HG02970 (cell line): Measurements from ENCODE around the gene RERE.
"Not testable (repeated sequence)": the region's sequence is repeated elsewhere in the genome, so short reads cannot be mapped to it uniquely, and the experiment has no call there.

Source experiments
- ATAC-seq: cut with Tn5 transposase; IDR thresholded peaks from one replicate; pipeline ENCODE4 v1.9.1; 2021; ENCODE audit warnings: mild to moderate bottlenecking, moderate library complexity, moderate number of reproducible peaks; ENCODE audit not compliant: unreplicated experiment, low FRiP score

Gene RERE

DNA sequence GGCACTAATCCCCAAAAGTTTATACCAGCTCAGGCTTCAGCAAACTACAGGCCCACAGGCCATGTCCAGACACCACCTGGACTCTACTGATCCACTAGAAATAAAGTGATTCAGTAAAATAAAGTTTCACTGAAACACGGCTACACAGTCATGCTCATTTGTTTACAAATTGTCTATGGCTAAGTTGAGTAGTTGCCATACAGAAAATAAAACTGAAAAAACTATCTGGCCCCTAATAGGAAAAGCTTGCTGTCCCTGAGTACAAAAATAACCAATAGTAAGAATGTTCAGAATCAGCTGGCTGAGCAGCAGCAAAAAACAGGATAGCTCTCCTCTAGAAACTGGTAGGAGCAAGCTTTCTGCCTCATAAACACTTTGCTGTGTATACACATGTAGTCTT, 221.5 kb downstream of the RERE start:
- no peak for ATAC-seq

DNA sequence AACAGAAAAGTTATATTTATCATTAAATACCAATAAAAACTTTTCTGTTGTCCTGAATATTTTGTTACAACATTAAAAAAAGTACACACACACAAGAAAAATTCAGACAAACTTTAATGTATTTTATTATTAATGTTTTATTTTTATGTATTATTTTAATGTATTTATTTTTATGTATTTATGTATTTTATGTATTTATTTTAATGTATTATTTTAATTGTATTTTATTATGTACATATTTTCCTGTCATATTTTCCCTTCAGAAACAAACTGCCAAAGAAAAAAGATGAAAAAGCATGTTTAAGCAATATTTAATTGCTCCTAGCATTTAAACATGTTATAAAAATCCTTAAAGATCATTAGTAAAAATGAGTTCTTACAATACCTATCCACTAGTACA, 222.1 kb downstream of the RERE start:
- no peak for ATAC-seq

DNA sequence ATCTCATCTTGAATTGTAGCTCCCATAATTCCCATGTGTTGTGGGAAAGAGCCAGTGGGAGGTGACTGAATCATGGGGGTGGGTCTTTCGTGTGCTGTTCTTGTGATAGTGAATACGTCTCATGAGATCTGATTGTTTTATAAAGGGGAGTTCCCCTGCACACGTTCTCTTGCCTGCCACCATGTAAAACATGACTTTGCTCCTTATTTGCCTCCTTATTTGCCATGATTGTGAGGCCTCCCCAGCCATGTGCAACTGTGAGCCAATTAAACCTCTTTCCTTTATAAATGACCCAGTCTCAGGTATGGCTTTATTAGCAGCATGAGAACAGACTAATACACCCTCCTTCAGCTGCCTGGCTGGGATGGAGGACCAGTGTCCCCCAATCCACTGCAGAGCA, 224.1 kb downstream of the RERE start:
- ATAC-seq: not testable (repeated sequence)

DNA sequence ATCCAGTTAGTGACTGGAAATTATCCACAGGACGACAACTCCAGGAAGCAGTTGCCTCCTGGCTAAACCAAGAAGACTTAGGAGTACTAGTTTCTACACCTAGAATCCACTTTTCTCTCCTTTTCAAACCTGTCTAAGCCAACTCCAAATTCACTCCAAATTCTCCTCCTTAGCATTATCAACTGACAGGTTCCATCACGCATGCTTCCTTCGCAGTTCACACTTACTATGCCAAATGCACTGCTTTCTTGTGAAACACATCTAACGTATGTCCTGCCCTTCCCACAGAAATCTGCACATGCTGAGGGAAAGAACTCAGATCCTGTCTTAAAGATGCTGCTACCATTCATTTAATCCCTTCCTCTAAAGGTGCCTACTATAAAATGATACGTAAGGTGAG, 225.9 kb downstream of the RERE start:
- no peak for ATAC-seq

DNA sequence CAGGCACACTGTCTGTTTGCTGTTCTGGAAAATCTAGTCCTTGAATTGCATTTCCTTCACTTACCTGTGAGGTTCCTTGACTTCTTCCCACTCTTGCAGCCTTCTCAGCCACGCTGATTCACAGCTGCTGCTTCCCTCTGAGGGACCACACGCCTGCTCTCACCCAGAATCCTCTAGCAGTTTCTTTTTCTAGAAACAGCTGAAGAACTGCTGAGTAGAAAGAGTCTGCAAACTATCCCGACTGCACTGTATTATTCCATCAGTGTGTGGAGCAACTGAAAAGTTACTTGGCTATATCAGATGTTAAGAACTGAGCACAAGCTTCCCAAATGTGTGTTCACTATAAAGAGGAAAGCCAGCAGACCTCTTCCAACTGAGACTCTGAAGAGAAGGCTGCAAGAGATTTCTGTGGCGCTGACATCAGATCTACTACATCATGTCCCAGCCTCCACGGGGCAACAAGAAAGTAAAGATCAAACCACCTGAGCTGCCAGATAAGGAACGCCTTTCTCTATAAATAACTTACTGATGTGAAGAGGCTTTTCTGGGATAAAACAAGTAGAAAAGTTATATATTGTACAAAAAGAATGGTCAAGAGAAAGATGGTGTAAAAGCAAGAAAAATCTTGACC, 226.6 kb downstream of the RERE start:
- no peak for ATAC-seq

DNA sequence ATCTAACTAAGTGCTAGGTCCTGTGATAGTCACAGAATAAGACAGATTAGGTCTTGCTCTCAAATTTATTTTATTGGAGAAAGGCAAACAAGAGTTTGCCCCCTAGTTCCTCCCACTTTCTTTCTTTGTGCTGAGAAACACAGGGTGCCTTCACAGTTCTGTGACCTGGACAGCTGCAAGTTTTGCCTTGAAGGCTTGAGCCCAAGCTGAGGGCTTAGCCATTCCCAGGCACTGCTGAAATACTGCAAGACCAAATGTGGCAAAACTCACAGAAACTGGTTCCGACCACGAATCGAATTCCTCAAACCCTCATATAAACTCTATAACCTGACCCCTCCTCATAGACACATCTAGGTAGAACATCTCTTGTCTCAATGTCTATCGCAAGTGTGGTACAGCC, 227.9 kb downstream of the RERE start:
- no peak for ATAC-seq

DNA sequence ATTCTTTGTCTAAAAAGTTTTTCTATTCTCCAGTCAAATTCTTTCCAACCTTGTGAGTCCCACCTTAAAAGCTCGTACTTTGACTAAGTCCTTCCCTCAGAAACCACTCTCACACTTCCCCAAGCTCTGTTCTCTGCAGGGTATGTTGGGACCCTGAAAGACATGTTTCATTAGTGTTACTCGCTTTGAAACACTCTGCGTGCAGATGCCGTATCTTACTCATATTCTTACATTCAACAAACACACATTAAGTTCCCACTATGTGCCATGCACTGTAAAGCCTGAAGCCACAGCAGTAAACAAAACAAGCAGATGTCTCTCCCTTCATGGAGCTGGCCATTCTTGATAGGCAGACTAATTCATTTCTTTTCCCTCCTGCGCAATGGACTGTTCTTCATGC, 229.7 kb downstream of the RERE start:
- no peak for ATAC-seq

DNA sequence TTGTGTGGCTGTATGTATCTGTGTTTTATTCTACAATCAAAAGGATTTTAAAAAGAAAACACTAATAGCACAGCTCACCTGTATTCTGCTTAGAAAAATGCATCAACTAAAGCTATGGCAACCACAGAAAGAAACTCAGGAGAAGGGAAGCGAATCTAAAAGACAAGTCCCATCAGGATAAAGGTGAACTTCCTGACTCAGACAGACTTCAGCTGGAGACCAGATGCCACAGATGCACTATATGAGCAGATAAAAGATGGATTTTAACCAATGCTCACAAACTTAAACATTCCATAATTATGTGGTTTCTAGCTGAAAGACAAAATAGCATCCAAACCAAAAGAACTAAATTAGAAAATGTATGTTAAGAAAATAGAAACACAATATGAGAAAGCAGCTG, 231.0 kb downstream of the RERE start:
- no peak for ATAC-seq

DNA sequence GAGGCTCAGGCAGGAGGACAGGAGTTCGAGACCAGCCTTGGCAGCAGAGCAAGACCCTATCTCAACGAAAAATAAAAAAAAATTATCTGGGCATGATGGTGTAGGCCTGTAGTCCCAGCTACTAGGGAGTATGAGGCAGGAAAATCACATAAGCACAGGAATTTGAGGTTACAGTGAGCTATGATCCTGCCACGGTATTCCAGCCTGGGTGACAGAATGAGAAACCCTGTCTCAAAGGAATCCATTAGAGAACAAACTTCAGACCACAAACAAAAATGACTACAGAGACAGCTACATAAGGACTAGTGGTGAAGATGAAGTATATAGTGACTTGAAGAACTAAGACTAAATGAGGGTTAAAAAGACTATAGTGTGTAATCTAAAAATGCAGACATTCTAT, 233.1 kb downstream of the RERE start:
- ATAC-seq: no peak

DNA sequence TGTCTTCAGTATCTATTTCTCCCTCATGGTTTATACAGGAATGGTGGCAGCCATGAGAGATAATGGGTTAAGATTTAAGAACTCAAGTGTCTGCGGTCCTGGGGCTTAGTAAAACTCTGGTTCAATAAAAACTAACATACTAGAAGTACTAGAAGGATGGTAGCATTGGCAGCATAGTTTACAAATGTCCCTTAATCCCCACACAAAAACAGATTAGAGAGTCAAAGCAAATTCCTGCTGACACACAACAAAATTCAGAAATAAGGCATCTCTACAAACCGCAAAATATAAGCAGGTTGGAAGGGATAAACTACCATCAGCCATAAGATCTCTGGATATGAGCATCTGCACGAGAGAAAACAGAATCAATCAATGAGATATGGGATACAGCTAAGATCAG, 234.4 kb downstream of the RERE start:
- no peak for ATAC-seq

DNA sequence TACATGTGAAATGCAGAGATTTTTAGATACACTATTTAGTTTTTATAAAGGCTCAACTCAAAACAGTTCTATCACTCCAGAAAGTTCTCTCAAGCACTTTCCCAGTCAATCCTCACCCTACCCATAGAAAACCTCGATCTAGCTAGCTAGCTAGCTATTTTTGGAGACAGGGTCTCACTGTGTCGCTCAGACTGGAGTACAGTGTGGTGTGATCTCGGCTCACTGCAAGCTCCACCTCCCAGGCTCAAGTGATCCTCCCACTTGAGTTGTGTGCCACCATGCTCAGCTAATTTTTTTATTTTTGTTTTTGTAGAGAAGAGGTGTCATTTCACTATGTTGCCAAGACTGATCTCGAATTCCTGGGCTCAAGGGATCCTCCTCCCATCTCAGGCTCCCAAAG, 236.9 kb downstream of the RERE start:
- ATAC-seq: no peak

DNA sequence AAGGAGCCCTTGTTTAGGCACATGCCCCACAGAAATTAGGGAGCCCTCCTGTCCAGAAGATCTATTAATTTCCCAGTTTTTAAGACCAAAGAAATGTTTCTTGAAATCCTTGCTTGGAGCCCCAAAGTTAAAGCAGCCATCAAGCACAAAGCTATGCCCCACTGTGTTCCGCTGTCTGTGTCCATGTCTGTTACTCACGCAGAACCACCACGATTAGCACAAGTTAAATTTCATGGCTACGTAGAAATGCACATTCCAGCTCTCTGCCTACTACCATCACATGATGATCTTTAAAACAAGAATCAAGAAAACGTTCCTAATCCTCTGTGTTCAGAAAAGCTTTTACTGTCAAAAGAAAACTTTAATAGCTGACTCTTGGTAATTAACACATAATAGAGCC, 238.5 kb downstream of the RERE start:
- ATAC-seq: no peak

DNA sequence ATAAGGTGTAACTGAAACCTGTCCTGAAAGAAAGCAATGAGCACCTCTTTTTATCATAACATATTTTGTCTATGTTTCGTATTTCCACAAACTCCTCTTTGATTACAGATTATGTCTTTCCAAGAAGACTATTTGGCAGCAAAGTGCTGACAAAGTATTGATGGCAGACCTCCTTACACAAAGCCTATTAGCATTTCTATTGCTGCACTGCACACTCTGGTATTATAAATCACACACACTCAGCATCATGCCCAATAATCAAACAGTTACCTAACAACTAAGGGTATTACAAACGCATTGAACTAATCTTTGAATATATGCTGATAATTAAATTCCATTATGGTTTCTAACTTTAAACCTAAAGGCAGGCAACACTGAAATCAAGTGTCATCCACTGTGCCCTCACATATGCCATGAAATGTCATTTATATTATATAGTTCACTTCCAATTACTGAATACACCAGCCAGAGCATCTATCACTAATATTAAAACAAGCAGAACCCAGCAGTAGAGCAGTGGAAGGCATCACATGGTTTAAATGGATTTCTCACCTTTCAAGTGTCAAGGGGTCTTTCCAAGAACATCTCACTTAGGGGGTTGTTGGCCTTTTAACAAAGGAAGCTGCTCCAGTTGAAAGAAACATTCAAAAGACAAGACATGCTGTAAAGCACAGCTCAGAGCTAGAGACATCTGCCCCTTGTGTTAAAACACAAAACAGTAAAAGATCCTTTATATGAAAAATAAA, 239.1 kb downstream of the RERE start:
- ATAC-seq: no peak

DNA sequence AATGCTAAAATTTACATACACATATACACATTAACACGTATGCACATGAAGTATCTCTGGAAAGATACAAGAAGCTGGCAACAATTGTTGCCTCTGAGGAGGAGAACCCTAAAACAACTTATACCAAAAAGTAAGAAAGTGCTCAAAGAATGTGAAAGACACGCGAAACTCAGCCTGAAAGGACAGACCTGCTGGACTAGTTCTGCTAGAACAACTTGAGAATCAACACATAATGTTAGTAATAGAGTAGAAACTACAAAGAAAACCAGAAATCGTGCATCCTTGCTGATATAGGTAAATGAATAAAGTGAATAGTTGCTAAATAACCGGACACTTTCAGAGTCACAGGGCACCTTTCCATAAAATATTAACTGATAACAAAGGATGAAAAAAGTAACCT, 242.5 kb downstream of the RERE start:
- ATAC-seq: no peak

DNA sequence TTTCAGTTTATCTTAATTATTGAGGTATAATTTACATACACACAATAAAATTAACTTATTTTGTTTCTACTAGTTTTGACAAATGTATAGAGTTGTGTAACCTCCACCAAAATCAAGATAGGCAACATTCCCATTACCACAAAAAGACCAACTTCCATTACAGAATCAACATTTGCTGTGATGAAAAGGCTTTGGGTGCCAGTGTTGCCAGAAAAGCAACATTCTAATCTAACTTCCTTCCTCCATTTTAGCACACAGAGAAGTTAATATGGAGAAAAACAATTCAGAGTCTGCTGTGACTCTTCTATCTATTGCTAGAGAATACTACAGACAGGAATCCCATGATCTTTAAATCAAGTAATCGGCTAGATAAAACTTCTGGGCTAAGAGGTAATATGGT, 245.3 kb downstream of the RERE start:
- ATAC-seq: no peak

DNA sequence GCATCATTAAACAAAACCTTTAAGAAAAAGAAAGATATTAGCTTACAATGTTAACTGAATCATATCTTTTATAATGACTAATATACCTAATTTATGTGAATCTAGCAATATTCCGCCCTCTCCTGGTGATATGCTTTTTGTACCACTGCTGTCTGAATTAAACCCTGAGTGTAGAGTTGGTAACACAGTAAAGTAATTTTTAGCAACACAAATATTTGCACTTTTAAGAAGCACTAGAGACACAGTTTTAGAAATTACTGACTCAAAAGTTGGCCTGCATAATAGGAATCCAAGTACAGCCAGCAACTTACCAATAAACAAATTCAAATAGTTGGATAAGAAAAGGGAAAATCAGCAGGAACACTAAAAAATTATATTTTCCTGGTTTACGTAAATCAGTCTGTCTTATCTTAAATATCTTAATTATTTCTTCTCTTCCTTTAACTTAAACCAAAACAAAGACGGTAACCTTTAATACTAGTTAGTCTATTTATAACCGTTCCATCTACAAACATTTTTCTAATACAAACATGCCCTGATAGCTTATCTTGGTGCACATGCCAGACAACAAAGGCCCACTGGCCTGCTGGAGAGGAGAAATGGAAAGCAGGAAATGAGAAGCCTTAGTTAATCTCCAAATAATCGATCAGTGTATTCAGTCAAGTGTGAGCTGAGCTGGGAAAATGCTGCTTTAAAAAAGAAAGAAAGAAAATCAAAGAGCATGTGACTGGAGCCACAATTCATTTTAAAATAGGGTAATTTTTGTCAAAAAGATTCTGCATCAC, 246.0 kb downstream of the RERE start:
- no peak for ATAC-seq

DNA sequence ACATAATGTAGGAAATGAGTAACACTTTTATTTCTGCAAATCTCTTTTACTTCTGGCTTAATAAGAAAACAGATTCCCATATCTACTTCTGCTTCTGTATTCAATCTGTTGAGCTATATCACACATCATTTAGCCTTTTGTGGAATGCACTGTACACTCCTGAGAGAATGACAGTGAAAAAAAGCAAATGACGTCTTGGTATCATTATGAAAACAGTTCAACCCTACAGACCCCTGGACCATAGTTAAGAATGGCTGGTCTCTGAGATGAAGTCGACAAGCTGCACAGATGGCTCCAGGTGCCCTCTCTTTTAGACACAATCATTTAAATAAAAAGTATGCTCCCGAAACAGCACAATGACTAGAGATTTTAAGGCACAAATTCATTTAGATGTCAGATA, 247.0 kb downstream of the RERE start:
- ATAC-seq: no peak

DNA sequence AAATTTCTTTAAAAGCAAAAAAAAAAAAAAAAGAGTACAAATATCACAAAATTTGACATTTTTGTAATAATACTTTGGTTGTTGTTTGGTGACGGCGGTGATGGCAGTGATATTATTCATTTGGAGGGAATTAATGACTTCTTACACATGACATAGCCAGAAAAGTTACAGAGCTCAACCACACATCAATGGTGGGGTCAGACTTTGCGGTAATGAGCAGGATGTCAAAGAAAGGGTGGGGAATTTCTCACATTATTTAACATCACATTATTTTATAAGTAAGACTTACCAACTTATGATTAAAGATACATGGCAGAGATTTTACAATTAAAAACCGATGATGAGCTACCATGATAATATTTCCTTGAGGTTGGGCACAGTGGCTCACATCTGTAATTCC, 248.2 kb downstream of the RERE start:
- no peak for ATAC-seq

DNA sequence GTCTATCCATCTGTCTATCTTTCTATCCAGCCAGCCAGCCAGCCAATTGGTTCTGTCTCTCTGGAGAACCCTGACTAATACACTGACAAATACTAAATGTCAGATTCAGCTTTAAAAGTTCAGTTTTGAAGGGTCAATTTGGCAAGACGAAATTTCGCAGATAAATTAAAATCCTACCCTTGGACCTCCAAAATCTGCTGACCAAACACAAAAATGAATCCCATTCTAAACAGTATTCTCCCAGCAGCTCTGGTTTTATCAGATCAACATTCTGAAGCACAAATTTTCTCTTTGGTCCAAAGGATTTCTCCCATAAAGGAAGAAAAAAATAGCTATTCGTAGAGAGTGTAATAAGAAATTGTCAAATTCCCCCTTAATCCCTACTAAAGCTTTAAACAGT, 248.6 kb downstream of the RERE start:
- no peak for ATAC-seq

DNA sequence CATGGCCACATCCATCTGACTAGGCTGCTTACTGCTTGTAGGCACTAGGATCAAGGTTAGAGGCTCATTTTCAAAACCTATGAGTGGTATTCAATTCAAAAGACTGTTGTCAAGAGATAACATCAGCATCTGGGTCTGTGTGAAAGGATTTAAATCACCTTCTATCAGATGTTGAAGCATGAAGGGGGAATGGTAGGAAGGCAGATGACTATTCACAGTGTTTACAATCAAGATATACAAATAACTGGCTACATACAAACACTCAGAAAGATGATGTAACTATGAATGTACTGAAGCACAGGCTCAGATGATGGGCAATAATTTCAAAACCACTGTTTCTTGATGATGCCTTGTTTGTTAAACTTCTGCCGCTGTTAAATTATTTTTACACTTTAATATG, 250.3 kb downstream of the RERE start:
- ATAC-seq: no peak

DNA sequence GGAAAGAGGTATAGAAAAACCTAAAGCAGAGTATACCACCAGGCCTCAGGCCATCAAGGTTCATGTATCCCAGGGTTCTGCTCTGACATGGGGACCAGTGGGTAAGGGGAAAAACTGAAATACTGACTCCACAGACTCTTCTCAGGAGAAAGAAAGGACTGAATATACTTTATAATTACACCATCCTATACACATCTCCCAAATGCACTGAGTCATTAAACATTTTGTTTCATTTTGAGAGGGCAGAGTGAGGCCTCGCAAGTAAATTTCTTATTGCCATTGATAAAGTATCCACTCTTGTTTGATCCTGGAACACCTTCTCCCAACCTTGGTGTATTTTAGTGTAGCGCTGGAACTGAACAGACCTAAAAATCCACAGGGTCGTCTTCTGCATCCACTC, 251.6 kb downstream of the RERE start:
- no peak for ATAC-seq
